Measurements from ENCODE around the gene PLIN5.

Gene PLIN5

GRCh38 chr19:4493104-4493928 lies 41.7 kb downstream of the PLIN5 start:
- H3K4me3 ChIP-seq (ENCODE audit: low read depth, low read length): no peak overlapping the region
- TF ChIP-seq CTCF (IDR thresholded peaks at IDR 0.05; ENCODE audit: low read depth, low read length): no peak

GRCh38 chr19:4492337-4493103 lies 42.5 kb downstream of the PLIN5 start:
- no peak overlapping the region for H3K4me3 ChIP-seq (ENCODE audit: low read depth, low read length)
- TF ChIP-seq CTCF (IDR thresholded peaks at IDR 0.05; ENCODE audit: low read depth, low read length): no peak

- no peak overlapping the region for H3K4me3 ChIP-seq (ENCODE audit: low read depth, low read length)
- TF ChIP-seq CTCF (IDR thresholded peaks at IDR 0.05; ENCODE audit: low read depth, low read length): no peak
Measured at GRCh38 chr19:4491446-4491845, 43.6 kb downstream of the PLIN5 start.

GRCh38 chr19:4488496-4488895 lies 46.5 kb downstream of the PLIN5 start:
- H3K4me3 ChIP-seq (ENCODE audit: low read depth, low read length): no peak overlapping the region
- no peak for TF ChIP-seq CTCF (IDR thresholded peaks at IDR 0.05; ENCODE audit: low read depth, low read length)

GRCh38 chr19:4487572-4487971 lies 47.5 kb downstream of the PLIN5 start:
- no peak overlapping the region for H3K4me3 ChIP-seq (ENCODE audit: low read depth, low read length)
- no peak for TF ChIP-seq CTCF (IDR thresholded peaks at IDR 0.05; ENCODE audit: low read depth, low read length)

GRCh38 chr19:4483385-4483784 lies 51.6 kb downstream of the PLIN5 start:
- no peak for TF ChIP-seq CTCF (IDR thresholded peaks at IDR 0.05; ENCODE audit: low read depth, low read length)

More at GRCh38 chr19:4483385-4483784, 51.6 kb downstream of the PLIN5 start:
- no peak overlapping the region for H3K4me3 ChIP-seq (ENCODE audit: low read depth, low read length)
